ENCODE results near the gene EDRF1.
A peak's percentile ranks its signal among the peaks of the same experiment; 100 is the strongest.

EDRF1 gene, protein sequence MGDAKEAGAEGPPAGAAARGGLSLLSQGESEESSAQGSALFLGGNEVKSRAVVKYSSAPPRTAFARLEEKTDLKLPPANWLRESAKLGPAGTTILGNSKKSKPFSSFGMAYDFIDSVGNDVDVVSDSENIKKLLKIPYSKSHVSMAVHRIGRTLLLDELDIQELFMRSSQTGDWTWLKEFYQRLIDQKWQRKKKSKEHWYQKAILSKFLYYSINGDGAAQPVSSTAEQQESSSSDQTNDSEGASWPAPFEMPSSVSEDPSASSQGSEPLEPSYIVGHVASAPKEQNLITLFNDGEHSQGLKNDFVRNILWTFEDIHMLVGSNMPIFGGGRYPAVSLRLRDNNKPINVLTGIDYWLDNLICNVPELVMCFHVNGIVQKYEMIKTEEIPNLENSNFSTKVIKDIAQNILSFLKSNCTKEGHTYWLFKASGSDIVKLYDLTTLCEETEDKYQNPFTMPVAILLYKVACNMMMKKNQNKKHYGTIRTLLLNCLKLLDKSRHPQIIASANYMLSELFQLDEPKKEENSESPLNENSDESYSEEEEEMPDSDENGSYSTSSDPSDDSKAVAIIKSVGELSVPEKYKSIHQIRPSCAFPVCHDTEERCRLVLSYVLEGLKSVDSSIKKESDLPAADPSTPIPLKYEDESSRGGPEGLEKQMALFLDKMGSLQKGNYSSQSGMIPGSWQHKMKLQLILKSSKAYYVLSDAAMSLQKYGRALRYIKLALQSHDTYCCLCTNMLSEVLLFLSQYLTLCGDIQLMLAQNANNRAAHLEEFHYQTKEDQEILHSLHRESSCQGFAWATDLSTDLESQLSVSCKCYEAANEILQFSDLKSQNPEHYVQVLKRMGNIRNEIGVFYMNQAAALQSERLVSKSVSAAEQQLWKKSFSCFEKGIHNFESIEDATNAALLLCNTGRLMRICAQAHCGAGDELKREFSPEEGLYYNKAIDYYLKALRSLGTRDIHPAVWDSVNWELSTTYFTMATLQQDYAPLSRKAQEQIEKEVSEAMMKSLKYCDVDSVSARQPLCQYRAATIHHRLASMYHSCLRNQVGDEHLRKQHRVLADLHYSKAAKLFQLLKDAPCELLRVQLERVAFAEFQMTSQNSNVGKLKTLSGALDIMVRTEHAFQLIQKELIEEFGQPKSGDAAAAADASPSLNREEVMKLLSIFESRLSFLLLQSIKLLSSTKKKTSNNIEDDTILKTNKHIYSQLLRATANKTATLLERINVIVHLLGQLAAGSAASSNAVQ

DNA sequence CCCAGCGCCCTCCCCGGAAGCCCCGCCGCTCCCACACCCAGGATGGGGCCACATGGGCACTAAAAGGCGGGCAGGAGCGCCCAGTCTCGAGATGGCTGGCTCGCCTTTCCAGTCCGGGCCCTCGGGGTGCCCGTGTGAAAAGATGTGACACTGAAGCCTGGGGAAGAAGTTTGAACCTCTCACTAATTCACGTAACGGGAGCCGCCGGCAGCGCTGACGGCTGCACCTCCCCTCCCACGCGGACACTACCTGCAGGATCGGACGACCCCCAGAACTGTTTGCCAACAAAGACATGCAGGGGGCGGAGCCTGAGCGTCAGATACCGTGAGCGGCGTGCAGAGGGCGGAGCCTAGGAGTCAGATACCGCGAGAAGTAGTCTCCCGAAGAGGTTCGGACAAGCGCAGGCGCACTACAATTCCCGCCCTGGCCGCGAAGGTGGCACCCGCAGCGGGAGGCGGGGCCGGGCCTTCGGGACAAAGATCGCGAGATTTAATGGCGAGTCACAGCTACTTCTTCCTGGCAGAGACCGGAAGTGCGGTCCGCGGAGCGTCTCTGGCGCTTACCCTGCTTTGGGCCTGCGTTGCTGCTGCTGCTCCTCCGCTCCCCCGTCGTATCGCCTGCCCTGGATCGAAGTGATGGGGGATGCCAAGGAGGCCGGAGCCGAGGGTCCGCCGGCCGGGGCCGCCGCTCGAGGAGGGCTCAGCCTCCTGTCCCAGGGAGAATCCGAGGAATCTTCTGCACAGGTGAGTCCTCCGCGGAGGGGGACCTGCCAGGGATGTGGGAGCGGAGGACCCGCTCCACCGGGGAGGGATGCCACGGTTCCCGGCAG, at the start of gene EDRF1:
Gene EDRF1 (plus strand): TSS at position 537 of the 829 bp plus-strand sequence. CDS start 99 bp downstream, at position 636.
- TF ChIP-seq, protein P1, sequence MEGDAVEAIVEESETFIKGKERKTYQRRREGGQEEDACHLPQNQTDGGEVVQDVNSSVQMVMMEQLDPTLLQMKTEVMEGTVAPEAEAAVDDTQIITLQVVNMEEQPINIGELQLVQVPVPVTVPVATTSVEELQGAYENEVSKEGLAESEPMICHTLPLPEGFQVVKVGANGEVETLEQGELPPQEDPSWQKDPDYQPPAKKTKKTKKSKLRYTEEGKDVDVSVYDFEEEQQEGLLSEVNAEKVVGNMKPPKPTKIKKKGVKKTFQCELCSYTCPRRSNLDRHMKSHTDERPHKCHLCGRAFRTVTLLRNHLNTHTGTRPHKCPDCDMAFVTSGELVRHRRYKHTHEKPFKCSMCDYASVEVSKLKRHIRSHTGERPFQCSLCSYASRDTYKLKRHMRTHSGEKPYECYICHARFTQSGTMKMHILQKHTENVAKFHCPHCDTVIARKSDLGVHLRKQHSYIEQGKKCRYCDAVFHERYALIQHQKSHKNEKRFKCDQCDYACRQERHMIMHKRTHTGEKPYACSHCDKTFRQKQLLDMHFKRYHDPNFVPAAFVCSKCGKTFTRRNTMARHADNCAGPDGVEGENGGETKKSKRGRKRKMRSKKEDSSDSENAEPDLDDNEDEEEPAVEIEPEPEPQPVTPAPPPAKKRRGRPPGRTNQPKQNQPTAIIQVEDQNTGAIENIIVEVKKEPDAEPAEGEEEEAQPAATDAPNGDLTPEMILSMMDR (IDR thresholded peaks at IDR 0.05; ENCODE audit: low read depth, low read length) = no peak
- TF ChIP-seq POLR2A (IDR thresholded peaks at IDR 0.05; ENCODE audit: extremely low read depth, insufficient read length) (peak; percentile 94), MYC (IDR thresholded peaks at IDR 0.05; ENCODE audit: low read depth, low read length) (peak; percentile 21)
- TF ChIP-seq, protein P2, sequence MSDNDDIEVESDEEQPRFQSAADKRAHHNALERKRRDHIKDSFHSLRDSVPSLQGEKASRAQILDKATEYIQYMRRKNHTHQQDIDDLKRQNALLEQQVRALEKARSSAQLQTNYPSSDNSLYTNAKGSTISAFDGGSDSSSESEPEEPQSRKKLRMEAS (IDR thresholded peaks at IDR 0.05; ENCODE audit: low read depth, low read length) = peak; percentile 43
- peak; percentile 98 for DNase-seq (ENCODE audit: low read depth)

DNA sequence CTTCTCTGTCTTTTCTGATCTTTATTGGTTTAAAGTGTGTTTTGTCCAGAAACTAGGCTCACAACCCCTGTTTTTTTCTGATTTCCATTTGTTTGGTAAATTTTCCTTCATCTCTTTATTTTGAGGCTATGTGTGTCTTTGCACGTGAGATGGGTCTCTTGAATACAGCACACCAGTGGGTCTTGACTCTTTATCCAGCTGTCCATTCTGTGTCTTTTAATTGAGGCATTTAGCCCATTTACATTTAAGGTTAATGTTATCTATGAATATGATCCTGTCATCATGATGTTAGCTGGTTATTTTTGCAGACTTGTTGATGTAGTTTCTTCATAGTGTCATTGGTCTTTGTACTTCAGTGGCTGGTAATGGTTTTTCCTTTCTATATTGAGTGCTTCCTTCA, 46.6 kb upstream of the EDRF1 start:
- TF ChIP-seq POLR2A (IDR thresholded peaks at IDR 0.05; ENCODE audit: extremely low read depth, insufficient read length) (no peak), MYC (IDR thresholded peaks at IDR 0.05; ENCODE audit: low read depth, low read length) (no peak)
- TF ChIP-seq, protein P2 (IDR thresholded peaks at IDR 0.05; ENCODE audit: low read depth, low read length) = no peak
- TF ChIP-seq, protein P1 (IDR thresholded peaks at IDR 0.05; ENCODE audit: low read depth, low read length) = no peak
- no peak for DNase-seq (ENCODE audit: low read depth)
- H3K4me3 ChIP-seq (ENCODE audit: low read depth, low read length) = no peak overlapping the region

More for the DNA sequence above, at the start of gene EDRF1:
- peak within 1 kb of the TSS; percentile 98 for H3K4me3 ChIP-seq (ENCODE audit: low read depth, low read length)

DNA sequence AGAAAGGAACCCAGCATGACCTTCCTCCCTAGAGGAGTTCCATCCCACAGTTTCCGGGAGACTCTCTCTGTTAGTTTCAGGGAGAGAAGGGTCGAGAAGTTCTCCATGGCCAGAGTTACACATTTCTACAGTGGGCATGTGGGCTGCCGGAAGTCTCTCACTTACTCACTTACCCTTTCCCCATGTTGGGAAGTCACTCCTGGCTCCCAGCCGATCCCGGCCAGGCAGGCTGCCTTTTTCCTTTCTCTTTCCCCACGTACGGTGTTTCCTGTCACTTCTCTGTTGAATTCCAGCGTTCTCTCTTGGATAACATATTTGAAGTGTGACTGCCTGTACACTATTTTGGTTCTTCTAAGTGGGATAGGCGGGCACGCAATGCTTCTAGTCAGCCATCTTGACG, 40.1 kb upstream of the EDRF1 start:
- no peak for DNase-seq (ENCODE audit: low read depth)
- no peak overlapping the region for H3K4me3 ChIP-seq (ENCODE audit: low read depth, low read length)
- TF ChIP-seq MYC (IDR thresholded peaks at IDR 0.05; ENCODE audit: low read depth, low read length) = no peak
- TF ChIP-seq, protein P1 (IDR thresholded peaks at IDR 0.05; ENCODE audit: low read depth, low read length) = no peak
- TF ChIP-seq POLR2A (IDR thresholded peaks at IDR 0.05; ENCODE audit: extremely low read depth, insufficient read length) = no peak
- TF ChIP-seq, protein P2 (IDR thresholded peaks at IDR 0.05; ENCODE audit: low read depth, low read length) = no peak

DNA sequence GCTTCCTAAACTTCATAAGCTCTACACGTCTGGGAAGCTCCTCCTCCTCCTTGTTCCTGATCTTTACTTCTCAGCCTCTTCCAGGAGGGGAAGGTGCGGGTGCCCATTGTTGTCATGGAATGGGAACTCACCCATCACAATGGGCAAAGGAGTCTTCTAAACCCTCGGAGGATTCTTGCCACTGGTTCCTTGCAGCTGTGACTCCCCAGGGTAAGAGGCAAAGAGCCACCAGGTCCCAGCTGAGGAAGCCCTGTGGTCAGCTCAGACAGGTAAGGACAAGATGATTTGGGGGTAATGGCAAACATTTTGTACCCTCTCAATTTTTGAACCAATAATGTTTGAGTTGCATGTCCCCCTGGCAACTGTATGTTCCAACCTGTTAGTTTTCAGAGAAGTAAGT, 36.4 kb upstream of the EDRF1 start, which contains the start of gene TEX36:
Gene TEX36 (minus strand): TSS at position 101 of the 400 bp plus-strand sequence. CDS start 174 bp downstream, outside the sequence.
- H3K4me3 ChIP-seq (ENCODE audit: low read depth, low read length) = no peak within 1 kb of the TSS
- DNase-seq (ENCODE audit: low read depth) = no peak
- TF ChIP-seq MYC (IDR thresholded peaks at IDR 0.05; ENCODE audit: low read depth, low read length) (no peak), POLR2A (IDR thresholded peaks at IDR 0.05; ENCODE audit: extremely low read depth, insufficient read length) (no peak)
- TF ChIP-seq, protein P1 (IDR thresholded peaks at IDR 0.05; ENCODE audit: low read depth, low read length) = no peak
- TF ChIP-seq, protein P2 (IDR thresholded peaks at IDR 0.05; ENCODE audit: low read depth, low read length) = no peak
